SK-N-SH treated with all-trans-retinoic acid at 6 μM for 48 hours (cell line): Measurements from ENCODE around the gene SLC7A9.

Experiments
- ATAC-seq: fragments of 200-7000 bp; cut with Tn5 transposase; 3 replicates; pipeline ENCODE4 v1.9.1; 2020; ENCODE audit warnings: mild to moderate bottlenecking, moderate library complexity
- ARNTL ChIP-seq: fragments of 450-650 bp; formaldehyde crosslinking; IDR thresholded peaks from 2 replicates; pipeline ENCODE4 v1.5.0; 2020; ENCODE audit warnings: low read depth, mild to moderate bottlenecking, moderate library complexity, borderline replicate concordance
- BACH2 ChIP-seq: fragments of 250-450 bp; sonication (Bioruptor Pico); IDR thresholded peaks from 2 replicates; pipeline ENCODE4 v1.9.0; 2021; ENCODE audit warnings: mild to moderate bottlenecking, borderline replicate concordance
- CSDC2 ChIP-seq: fragments of 250-450 bp; sonication (Bioruptor Pico); IDR thresholded peaks from 2 replicates; pipeline ENCODE4 v1.5.0; 2020; ENCODE audit warnings: mild to moderate bottlenecking, moderate library complexity
- CSRNP3 ChIP-seq: fragments of 250-450 bp; sonication (Bioruptor Pico); IDR thresholded peaks from 2 replicates; pipeline ENCODE4 v1.5.1; 2021; ENCODE audit warnings: mild to moderate bottlenecking, moderate library complexity
- ESRRG ChIP-seq: fragments of 250-450 bp; sonication (Bioruptor Pico); IDR thresholded peaks from 2 replicates; pipeline ENCODE4 v1.6.1; 2021; ENCODE audit warnings: mild to moderate bottlenecking
- GLIS3 ChIP-seq: fragments of 250-450 bp; sonication (Bioruptor Pico); IDR thresholded peaks from 2 replicates; pipeline ENCODE4 v1.5.0; 2020; ENCODE audit warnings: mild to moderate bottlenecking, moderate library complexity
- ISL1 ChIP-seq: fragments of 250-450 bp; sonication (Bioruptor Pico); IDR thresholded peaks from 2 replicates; pipeline ENCODE4 v2.1.2; 2022; ENCODE audit warnings: mild to moderate bottlenecking, moderate library complexity
- OSR1 ChIP-seq: fragments of 250-450 bp; sonication (Bioruptor Pico); IDR thresholded peaks from 2 replicates; pipeline ENCODE4 v1.8.0; 2022; ENCODE audit warnings: moderate library complexity, mild to moderate bottlenecking, inconsistent platforms
- POU6F1 ChIP-seq: fragments of 250-450 bp; sonication (Bioruptor Pico); IDR thresholded peaks from 2 replicates; pipeline ENCODE4 v1.8.0; 2021; ENCODE audit warnings: low read depth, mild to moderate bottlenecking, moderate library complexity, borderline replicate concordance
- PPARA ChIP-seq: fragments of 250-450 bp; sonication (Bioruptor Pico); IDR thresholded peaks from 2 replicates; pipeline ENCODE4 v1.5.0; 2020; ENCODE audit warnings: mild to moderate bottlenecking, borderline replicate concordance
- RARB ChIP-seq: fragments of 250-450 bp; sonication (Bioruptor Pico); IDR thresholded peaks from 2 replicates; pipeline ENCODE4 v1.8.0; 2021; ENCODE audit warnings: mild to moderate bottlenecking, moderate library complexity
- SNAI2 ChIP-seq: fragments of 250-450 bp; sonication (Bioruptor Pico); IDR thresholded peaks from 2 replicates; pipeline ENCODE4 v1.5.0; 2020; ENCODE audit warnings: mild to moderate bottlenecking, moderate library complexity
- TCF4 ChIP-seq: fragments of 250-450 bp; sonication (Bioruptor Pico); IDR thresholded peaks from 2 replicates; pipeline ENCODE4 v1.8.0; 2021; ENCODE audit warnings: mild to moderate bottlenecking, moderate library complexity, borderline replicate concordance
- TOX ChIP-seq: fragments of 250-450 bp; sonication (Bioruptor Pico); IDR thresholded peaks from 2 replicates; pipeline ENCODE4 v1.8.0; 2021; ENCODE audit warnings: mild to moderate bottlenecking, moderate library complexity, borderline replicate concordance
- ZC3H10 ChIP-seq: fragments of 250-450 bp; sonication (Bioruptor Pico); IDR thresholded peaks from 2 replicates; pipeline ENCODE4 v1.5.1; 2021; ENCODE audit warnings: mild to moderate bottlenecking, moderate library complexity
- ZFP3 ChIP-seq: fragments of 250-450 bp; sonication (Bioruptor Pico); IDR thresholded peaks from 2 replicates; pipeline ENCODE4 v1.5.0; 2020; ENCODE audit warnings: mild to moderate bottlenecking, moderate library complexity
- ZNF565 ChIP-seq: fragments of 450-650 bp; formaldehyde crosslinking; conservative IDR thresholded peaks from 2 replicates; pipeline ENCODE4 v1.5.0; 2020; ENCODE audit warnings: low read depth, mild to moderate bottlenecking, moderate library complexity
- ZNF70 ChIP-seq: fragments of 450-650 bp; formaldehyde crosslinking; IDR thresholded peaks from 2 replicates; pipeline ENCODE4 v1.5.0; 2020; ENCODE audit warnings: mild to moderate bottlenecking, moderate library complexity
- ZNF8 ChIP-seq: fragments of 450-650 bp; formaldehyde crosslinking; IDR thresholded peaks from 2 replicates; pipeline ENCODE4 v1.5.0; 2020; ENCODE audit warnings: mild to moderate bottlenecking, moderate library complexity
- TF ChIP-seq, protein P1 (sequence below): fragments of 250-450 bp; sonication (Bioruptor Pico); IDR thresholded peaks from 2 replicates; pipeline ENCODE4 v1.5.0; 2020; ENCODE audit warnings: mild to moderate bottlenecking, moderate library complexity
- TF ChIP-seq, protein P2 (sequence below): fragments of 250-450 bp; sonication (Bioruptor Pico); IDR thresholded peaks from 2 replicates; pipeline ENCODE4 v1.8.0; 2020; ENCODE audit warnings: mild to moderate bottlenecking, moderate library complexity, borderline replicate concordance
- TF ChIP-seq, protein P3 (sequence below): fragments of 250-450 bp; sonication (Bioruptor Pico); IDR thresholded peaks from 2 replicates; pipeline ENCODE4 v1.5.1; 2020; ENCODE audit warnings: low read depth, mild to moderate bottlenecking, moderate library complexity

The SLC7A9 gene

DNA sequence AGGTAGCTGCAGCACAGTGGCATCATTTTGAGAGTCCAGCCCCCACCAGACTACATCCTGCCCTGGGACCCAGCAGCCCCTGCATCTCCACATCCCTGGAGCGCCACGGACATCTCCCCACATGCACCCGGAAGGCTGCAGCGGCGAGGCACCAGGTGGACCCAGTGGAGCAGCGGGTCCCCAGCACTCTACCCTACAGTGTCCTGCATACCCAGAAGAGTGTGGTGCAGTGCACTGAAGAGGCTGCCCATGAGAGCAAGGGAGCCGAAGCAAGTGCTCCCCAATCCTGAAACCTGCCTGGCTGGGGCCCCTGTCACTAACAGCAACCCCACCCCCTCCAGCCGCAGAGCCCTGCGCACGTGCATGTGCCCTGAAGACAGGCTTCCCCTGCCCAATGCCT, 21.3 kb upstream of the SLC7A9 start:
- TF ChIP-seq ZNF70 (CRISPR knock-in tag) (no peak), CSDC2 (no peak), ISL1 (CRISPR knock-in tag) (no peak), ESRRG (CRISPR knock-in tag) (no peak), BACH2 (CRISPR knock-in tag) (no peak), CSRNP3 (CRISPR knock-in tag) (no peak), ZC3H10 (CRISPR knock-in tag) (no peak), GLIS3 (CRISPR knock-in tag) (no peak), TOX (no peak), PPARA (CRISPR knock-in tag) (no peak)
- TF ChIP-seq, protein P1, sequence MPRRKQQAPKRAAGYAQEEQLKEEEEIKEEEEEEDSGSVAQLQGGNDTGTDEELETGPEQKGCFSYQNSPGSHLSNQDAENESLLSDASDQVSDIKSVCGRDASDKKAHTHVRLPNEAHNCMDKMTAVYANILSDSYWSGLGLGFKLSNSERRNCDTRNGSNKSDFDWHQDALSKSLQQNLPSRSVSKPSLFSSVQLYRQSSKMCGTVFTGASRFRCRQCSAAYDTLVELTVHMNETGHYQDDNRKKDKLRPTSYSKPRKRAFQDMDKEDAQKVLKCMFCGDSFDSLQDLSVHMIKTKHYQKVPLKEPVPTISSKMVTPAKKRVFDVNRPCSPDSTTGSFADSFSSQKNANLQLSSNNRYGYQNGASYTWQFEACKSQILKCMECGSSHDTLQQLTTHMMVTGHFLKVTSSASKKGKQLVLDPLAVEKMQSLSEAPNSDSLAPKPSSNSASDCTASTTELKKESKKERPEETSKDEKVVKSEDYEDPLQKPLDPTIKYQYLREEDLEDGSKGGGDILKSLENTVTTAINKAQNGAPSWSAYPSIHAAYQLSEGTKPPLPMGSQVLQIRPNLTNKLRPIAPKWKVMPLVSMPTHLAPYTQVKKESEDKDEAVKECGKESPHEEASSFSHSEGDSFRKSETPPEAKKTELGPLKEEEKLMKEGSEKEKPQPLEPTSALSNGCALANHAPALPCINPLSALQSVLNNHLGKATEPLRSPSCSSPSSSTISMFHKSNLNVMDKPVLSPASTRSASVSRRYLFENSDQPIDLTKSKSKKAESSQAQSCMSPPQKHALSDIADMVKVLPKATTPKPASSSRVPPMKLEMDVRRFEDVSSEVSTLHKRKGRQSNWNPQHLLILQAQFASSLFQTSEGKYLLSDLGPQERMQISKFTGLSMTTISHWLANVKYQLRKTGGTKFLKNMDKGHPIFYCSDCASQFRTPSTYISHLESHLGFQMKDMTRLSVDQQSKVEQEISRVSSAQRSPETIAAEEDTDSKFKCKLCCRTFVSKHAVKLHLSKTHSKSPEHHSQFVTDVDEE (CRISPR knock-in tag), result no peak
- TF ChIP-seq, protein P2, sequence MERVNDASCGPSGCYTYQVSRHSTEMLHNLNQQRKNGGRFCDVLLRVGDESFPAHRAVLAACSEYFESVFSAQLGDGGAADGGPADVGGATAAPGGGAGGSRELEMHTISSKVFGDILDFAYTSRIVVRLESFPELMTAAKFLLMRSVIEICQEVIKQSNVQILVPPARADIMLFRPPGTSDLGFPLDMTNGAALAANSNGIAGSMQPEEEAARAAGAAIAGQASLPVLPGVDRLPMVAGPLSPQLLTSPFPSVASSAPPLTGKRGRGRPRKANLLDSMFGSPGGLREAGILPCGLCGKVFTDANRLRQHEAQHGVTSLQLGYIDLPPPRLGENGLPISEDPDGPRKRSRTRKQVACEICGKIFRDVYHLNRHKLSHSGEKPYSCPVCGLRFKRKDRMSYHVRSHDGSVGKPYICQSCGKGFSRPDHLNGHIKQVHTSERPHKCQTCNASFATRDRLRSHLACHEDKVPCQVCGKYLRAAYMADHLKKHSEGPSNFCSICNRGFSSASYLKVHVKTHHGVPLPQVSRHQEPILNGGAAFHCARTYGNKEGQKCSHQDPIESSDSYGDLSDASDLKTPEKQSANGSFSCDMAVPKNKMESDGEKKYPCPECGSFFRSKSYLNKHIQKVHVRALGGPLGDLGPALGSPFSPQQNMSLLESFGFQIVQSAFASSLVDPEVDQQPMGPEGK (CRISPR knock-in tag), result no peak
- ATAC-seq, result no peak

- TF ChIP-seq ARNTL (CRISPR knock-in tag), result no peak
- no peak for TF ChIP-seq CSRNP3 (CRISPR knock-in tag)
- no peak for TF ChIP-seq ZNF70 (CRISPR knock-in tag)
- no peak for TF ChIP-seq ZNF565 (CRISPR knock-in tag)
- TF ChIP-seq ESRRG (CRISPR knock-in tag), result no peak
- no peak for TF ChIP-seq ZNF8
- no peak for TF ChIP-seq ZFP3 (CRISPR knock-in tag)
- TF ChIP-seq, protein P3, sequence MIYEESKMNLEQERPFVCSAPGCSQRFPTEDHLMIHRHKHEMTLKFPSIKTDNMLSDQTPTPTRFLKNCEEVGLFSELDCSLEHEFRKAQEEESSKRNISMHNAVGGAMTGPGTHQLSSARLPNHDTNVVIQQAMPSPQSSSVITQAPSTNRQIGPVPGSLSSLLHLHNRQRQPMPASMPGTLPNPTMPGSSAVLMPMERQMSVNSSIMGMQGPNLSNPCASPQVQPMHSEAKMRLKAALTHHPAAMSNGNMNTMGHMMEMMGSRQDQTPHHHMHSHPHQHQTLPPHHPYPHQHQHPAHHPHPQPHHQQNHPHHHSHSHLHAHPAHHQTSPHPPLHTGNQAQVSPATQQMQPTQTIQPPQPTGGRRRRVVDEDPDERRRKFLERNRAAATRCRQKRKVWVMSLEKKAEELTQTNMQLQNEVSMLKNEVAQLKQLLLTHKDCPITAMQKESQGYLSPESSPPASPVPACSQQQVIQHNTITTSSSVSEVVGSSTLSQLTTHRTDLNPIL (CRISPR knock-in tag), result no peak
- no peak for TF ChIP-seq RARB
- TF ChIP-seq ISL1 (CRISPR knock-in tag), result no peak
- TF ChIP-seq TOX, result no peak
- TF ChIP-seq TCF4 (CRISPR knock-in tag), result no peak
- TF ChIP-seq SNAI2, result no peak
- no peak for TF ChIP-seq POU6F1 (CRISPR knock-in tag)
- no peak for TF ChIP-seq OSR1 (CRISPR knock-in tag)
- TF ChIP-seq, all 23 proteins: peak for 0
- no peak for ATAC-seq
Measured at GRCh38 chr19:32890326-32890725, 20.8 kb upstream of the SLC7A9 start.
